HG03442 (cell line): ENCODE data around the gene ASPSCR1.
"Not testable (repeated sequence)": the region's sequence is repeated elsewhere in the genome, so short reads cannot be mapped to it uniquely, and the experiment has no call there.

ENCODE experiments used
- ATAC-seq: cut with Tn5 transposase; IDR thresholded peaks from one replicate; pipeline ENCODE4 v1.9.1; 2021; ENCODE audit warnings: mild to moderate bottlenecking, moderate library complexity; ENCODE audit not compliant: unreplicated experiment

ASPSCR1 gene

DNA sequence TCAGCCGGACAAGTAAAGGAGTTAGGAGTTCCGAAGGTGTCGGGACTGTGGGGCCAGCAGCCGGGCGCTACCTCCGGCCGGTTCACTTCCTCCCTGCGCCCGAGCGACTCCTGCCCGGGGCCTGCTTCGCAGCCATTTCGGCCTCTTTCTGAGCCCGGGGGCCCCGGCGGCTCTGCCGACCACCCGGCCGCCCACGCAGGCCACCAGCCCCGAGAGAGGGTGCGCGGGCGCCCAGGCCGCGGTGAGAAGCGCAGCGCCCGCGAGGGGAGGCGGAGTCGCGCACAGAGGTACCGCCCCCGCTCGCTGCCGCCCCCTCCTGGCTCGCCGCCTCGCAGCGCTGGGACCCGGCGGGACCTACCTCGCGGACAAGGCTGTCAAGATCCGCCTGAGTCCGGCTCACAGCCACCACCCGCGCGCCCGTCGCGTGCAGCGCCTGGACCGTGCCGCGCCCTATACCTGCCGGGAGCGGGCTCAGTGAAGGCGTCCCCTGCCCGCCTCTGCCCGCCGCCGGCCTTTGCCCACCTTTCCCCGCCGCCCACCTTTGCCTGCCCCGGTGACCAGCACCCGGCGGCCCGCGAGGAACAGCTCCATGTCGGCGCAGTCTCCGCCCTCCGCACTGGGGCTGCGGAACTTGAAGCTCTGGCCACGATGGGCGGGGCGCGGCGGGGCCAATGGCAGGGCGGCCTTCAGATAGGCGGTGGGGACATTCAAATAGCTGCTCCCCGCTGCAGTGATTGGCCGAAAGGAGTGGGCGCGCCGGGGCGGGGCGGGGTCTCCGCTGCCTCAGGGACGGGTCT is 59.9 kb downstream of the ASPSCR1 start, which contains the start of gene DCXR:
TSS of gene DCXR (minus strand) at position 606 of the 797 bp plus-strand sequence. CDS start at position 591, 15 bp downstream.
- peak; percentile 86 for ATAC-seq

DNA sequence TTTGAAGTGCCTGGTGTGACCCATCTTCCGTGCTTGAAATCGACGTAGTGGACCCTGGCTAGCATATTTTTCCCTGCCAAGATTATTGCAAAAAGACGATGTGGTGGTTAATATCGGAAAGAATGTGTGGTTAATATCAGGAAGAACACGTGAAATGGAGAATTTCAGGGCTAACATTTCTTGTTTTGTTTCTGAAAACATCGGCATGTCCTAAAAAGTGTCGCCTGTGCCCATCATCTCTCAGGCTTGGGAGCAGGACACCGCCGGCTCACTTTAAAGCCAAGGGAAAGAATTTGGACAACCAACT is 60.4 kb downstream of the ASPSCR1 start:
- ATAC-seq: no peak

GRCh38 chr17:82038796-82039409 is 61.5 kb downstream of the ASPSCR1 start:
- not testable (repeated sequence) for ATAC-seq

DNA sequence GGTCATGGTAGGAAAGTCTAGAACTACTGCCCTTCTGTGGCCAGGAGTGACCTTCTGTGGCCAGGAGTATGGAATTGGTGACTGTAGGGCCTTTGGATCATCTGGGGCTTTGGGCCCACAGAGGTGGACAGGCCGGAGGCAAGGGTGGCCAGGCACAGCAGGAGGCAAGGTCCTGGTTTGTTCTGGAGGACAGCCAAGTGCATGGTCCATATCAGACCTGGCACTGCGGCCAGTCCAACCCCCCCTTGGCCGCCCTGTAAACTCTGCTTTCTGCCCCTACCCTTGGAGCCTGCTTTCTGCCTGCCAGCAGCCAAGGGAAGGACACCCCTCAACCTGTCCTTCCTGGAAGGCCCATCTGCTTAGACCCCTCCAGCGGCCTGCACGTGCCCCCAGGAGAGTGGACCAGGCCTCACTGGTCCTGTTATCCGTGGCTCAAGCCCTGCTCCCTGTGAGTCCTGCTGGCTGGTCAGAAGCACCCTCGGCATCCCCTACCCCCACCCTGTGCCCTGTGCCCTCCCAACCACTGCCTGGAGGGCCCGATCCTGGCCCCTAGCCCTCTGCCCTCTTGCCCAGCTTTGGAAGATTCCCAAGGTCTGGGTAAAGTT is 62.4 kb downstream of the ASPSCR1 start:
- ATAC-seq: no peak

GRCh38 chr17:82041144-82041814 is 63.9 kb downstream of the ASPSCR1 start:
- no peak for ATAC-seq

DNA sequence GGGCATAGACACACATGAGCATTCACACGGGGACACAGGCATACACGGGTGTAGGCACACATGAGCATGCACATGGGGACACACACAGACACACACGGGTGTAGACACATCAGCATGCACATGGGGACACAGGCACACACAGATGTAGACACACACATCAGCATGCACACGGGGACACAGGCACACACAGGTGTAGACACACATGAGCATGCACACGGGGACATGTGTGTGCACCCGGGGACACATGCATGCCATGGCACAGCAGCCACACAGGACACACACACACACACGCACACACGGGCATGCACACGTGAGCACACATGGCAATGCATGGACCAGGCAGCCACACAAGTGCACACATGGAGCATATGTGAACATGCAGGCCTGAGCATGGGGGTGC is 65.2 kb downstream of the ASPSCR1 start:
- ATAC-seq: no peak

DNA sequence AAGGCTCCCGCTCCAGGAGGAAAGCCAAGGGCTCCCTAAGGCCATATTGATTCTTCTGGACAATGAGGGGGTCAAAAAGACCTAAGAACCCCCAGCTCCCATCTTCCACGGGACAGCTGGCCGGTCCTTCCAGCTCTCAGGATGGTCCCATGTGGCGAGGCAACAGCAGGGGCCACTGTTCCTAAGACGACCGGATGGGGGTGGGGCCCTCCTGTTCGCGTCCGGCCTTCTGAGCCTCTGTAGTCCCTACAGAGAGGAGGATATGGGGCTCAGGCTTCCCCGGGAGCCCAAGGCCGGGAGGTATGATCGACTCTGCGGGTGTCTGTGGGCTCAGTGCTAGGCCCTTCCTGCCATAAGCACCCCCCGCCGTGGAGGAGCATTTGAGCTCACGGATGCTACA is 66.1 kb downstream of the ASPSCR1 start:
- ATAC-seq: no peak

GRCh38 chr17:82045936-82046484 is 68.6 kb downstream of the ASPSCR1 start:
- ATAC-seq: no peak

- ATAC-seq: no peak
Observed at GRCh38 chr17:82046903-82047302, 69.5 kb downstream of the ASPSCR1 start.

GRCh38 chr17:82047379-82047778 is 70.0 kb downstream of the ASPSCR1 start:
- no peak for ATAC-seq

DNA sequence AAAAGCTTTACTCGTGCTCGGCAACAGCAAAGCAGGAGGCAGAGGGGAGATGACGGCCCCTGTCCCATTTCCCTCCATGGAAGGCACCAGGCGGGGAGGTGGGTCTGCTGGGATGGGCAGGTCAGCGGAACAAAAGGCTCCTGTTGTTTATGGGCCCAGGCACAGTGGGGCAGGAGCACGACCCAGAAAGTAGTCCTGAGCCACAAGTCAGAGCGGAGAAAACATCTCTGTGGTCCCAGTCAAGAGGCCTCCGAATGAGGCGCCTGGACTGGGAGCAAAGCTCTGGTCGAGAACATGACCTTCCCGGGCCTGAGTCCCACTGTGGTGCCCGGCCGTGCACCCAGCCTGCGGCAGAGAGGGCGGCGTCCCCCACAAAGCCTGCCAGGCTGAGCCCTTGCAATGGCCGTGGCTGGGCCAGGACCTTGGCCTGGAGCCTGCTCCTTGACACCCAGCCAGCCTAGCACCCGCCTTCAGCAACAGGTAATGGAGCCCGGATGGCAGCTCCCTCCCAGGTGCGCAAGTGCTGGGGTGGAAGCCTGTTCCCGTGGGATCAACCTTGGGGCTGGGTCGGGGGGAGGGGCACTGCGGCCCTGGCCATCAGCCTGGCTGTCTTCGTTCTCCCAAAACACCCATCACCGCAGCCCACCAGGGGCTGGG is 70.6 kb downstream of the ASPSCR1 start:
- no peak for ATAC-seq

DNA sequence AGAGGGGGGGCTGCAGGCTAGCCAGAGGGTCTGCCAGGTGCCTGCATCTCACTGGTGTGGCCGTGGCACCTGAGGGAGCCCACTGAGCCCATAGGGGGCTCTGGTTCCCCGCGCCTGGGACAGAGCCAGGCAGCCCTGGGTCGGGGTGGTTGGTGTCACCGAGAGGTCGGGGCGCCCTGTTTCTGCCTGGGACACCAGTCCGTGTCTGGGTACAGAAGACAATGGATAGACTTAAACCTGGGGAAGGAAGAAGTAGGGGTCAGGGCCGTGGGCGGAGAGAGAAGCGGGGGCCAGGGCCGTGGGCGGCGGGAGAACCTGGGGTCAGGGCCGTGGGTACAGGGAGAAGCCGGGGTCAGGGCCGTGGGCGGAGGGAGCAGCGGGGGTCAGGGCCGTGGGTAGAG is 71.1 kb downstream of the ASPSCR1 start:
- no peak for ATAC-seq

DNA sequence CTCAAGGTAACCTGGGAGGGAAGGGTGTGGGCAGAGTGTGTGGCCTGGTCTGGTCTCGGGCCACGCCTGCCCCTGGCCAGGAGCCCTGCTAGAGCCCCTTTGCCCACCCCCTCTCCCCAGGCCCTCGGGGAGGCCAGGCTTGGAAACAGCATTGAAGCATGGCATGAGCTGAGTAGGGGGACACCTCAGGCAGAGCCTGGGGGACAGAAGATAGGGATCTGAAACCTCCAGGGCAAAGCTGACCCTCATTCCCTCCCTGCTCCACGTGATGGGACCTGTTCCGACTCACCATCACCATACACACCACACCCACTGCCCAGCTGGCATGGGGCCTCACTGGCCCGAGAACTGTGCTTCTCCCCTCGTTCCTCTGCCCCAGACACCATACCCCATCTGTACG is 71.7 kb downstream of the ASPSCR1 start:
- ATAC-seq: no peak

DNA sequence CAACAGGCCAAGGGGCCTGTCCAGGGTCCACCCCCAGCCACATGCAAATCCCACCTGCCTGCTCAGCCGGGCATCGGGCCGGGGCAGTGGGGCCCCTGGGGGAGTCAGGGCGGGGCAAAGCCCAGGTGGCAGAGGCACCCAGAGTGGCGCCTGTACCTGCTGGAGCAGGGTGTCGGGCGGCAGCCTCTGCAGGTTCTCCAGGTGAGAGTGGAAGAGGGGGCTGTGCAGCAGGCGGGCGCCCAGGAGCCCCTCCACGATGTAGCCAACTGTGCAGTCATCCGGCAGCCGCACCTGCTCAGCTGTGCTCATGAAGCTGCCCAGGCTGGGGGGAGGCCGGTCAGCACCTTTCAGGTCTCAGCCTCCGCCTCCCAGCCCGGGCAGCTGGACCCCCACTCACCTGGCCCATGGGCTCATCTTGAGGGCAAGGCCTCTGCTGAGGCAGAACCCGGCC is 72.1 kb downstream of the ASPSCR1 start:
- ATAC-seq: no peak

DNA sequence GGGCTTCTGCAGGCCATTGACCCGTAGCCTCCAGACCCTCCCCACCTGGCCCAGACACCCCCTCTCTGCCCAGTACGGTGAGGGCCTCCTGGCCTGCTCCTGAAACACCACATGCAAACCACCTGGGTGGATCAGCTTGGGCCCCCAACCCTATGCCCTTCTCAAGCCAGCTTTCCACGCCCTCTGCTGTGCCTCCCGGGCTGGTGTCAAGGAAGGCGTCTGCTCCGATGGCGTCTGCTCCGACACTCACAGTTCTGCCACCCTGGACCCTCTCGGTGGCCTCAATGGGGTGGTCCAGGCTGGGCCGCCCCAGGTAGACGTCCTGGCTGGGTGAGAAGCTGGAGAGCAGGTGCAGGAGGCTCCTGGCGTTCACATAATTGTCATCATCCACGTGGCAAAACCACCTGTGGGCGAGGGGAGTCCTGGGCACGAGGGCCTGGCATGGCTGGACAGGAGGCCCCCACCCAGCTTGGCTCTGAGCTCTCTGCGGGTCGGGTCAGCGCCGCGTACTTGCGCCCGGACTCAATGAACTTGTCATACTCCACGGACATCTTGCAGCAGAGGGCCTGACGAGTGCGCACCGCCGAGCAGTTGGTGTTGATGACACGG is 72.8 kb downstream of the ASPSCR1 start:
- no peak for ATAC-seq

- ATAC-seq: no peak
Observed at GRCh38 chr17:82050761-82051641, 73.6 kb downstream of the ASPSCR1 start.

DNA sequence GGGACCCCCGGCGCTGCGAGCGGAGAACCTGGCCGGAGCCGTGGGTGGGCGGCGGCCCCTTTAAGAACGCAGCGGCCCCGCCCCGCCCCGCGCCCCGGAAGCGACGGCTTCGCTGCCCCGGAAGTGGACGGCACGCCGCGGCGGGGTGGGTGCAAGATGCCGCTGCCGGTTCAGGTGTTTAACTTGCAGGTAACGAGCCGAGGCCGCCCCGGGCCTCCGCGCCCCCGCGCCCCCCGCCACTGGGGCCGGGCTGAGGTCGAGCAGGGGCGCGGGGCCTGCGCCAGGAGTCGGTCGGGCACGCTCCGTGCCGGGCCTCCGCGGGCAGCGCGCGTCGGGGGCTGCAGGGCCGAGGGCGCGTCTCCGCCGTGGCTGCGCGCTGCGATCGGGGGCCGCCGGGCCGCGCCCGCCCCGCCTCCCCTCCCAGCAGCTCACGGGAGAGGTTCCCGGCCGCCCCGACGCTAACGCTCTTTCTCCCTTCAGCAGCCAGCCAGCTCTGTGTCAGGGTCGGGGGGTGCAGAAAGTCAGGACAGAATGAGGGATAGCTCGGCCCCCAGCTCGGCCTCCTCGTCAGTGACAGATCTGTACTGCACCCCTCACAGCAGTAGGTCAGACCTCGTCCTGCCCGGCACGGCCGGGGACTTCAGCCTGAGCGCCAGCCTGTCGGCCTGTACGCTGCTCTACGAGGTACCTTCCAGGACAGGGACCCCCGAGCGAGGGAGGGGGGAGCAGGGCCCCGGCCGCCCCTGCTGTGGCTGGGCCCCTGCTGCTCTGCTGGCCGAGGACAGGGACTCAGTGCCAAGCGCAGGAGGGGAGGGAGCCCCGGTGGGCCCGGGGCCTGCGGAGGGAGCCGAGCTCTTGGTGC is 74.6 kb downstream of the ASPSCR1 start, which contains the start of the genes GPS1 and RFNG:
TSS of gene GPS1 (plus strand) at position 123 of the 862 bp plus-strand sequence. CDS start at position 157, 34 bp downstream.
TSS of gene RFNG (minus strand) at position 36 of the 862 bp plus-strand sequence. CDS start 45 bp downstream, outside the sequence.
- ATAC-seq: no peak

- no peak for ATAC-seq
Observed at GRCh38 chr17:82052638-82053059, 75.2 kb downstream of the ASPSCR1 start.
